ENCODE results near the gene MED12. TPM values are rescaled to one million over a fixed set of nuclear protein-coding genes. Genes with fewer than 3 reads are reported as not detected.

Gene MED12
- total and polyA plus RNA-seq, 10 of the 15 experiments (the other 5 are each of a cell fraction or from before 2014, with no cell fraction given), result 0.68 to 28.5 (median 13.7) TPM

- H3K79me2 ChIP-seq (ENCODE audit: control insufficient read depth, insufficient read depth, low read length), result no peaks in the 10 kb centered on the region
- no peak within 1 kb of the TSS for H3K4me3 ChIP-seq
- no peaks in the 10 kb centered on the region; the same call in 1 of the 2 replicates for H3K4me1 ChIP-seq (ENCODE audit: control insufficient read depth, insufficient read depth, low read length)
- no peaks in the 10 kb centered on the region for H4K20me1 ChIP-seq (ENCODE audit: control insufficient read depth, insufficient read depth)
- no peaks in the 10 kb centered on the region; a peak in 1 of 4 replicates for H3K36me3 ChIP-seq (ENCODE audit: control insufficient read depth in 2 of 2, insufficient read depth in 2 of 2, low read length in 1 of 2)
- ATAC-seq, result no peak
- 73% methylated on average over 20 of the region's 28 CpGs for WGBS (ENCODE audit: insufficient coverage, insufficient replicate concordance, low lambda C conversion rate, missing lambda C conversion rate)
- no peak within 1 kb of the TSS for H3K27ac ChIP-seq (ENCODE audit: control insufficient read depth, insufficient read depth)
- POLR2A ChIA-PET, result interaction anchor here (0.5 kb wide), 1 partner anchor 278 kb away, joined by 5 read pairs; no protein-coding TSS in a partner anchor
- no peak within 1 kb of the TSS for H3K9ac ChIP-seq (ENCODE audit: control insufficient read depth, insufficient read depth, low read length)
- SMC1A ChIA-PET (ENCODE audit: uncharacterized antibody, unreplicated experiment), result interaction anchor here (0.5 kb wide), 1 partner anchor 200 kb away, joined by 3 read pairs; no protein-coding TSS in a partner anchor
- DNase-seq (ENCODE audit: low read depth, low spot score), result no peak
- no peak for FAIRE-seq
- RAD21 ChIA-PET (ENCODE audit: unreplicated experiment), result interaction anchor here (1.4 kb wide), 1 partner anchor 45 kb away, joined by 3 read pairs; no protein-coding TSS in a partner anchor
- H3K4me2 ChIP-seq (ENCODE audit: control insufficient read depth, insufficient read depth), result no peak within 1 kb of the TSS
- no peaks in the 10 kb centered on the region for H3K9me3 ChIP-seq (replicated peaks; ENCODE audit: control insufficient read depth, insufficient read depth, low read length)
- in situ Hi-C loops (cut with MboI), result no loop called here
- CTCF ChIA-PET, result no interaction called here
- intact Hi-C loops (cut with micrococcal nuclease; ENCODE audit: unreplicated experiment), result no loop called here
- TF ChIP-seq PAX8 (IDR thresholded peaks at IDR 0.05) (no peak), ATF7 (IDR thresholded peaks at IDR 0.05; ENCODE audit: low read depth) (no peak), ZNF24 (IDR thresholded peaks at IDR 0.05) (no peak)
- H2AFZ ChIP-seq (ENCODE audit: control insufficient read depth, low read depth, low read length), result no peak within 1 kb of the TSS
- H3K27me3 ChIP-seq (replicated peaks in 1 of 2; ENCODE audit: control insufficient read depth in 2 of 2, insufficient read depth in 2 of 2, low read length in 1 of 2), result no peaks in the 10 kb centered on the region
- BruUV-seq (replicated peaks), result no TSS peak
These were observed 26.3 kb downstream of the MED12 start, which contains the start of gene NLGN3 for GRCh38 chrX:71144651-71145050. Gene NLGN3 (plus strand): TSS chrX:71144841. CDS start chrX:71147750, 2,909 bp downstream.

DNA sequence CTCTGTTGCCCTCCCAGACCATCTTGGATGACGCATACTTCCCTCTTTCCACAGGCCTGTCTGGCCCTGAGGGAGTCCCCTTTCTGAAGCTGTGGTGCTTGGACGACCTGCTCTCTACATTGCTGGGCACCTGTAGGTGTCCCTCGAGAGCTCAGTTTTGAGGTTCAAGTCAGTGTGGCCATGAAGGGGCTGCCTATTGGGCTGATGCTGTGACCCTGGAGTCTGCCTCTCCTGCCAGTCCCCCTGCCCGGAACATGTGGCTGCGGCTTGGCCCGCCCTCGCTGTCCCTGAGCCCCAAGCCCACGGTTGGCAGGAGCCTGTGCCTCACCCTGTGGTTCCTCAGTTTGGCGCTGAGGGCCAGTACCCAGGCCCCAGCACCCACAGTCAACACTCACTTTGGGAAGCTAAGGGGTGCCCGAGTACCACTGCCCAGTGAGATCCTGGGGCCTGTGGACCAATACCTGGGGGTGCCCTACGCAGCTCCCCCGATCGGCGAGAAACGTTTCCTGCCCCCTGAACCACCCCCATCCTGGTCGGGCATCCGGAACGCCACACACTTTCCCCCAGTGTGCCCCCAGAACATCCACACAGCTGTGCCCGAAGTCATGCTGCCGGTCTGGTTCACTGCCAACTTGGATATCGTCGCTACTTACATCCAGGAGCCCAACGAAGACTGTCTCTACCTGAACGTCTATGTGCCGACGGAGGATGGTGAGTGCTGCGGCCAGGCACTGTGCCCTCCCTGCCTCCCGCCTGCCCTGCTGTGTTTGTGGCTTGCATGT, 29.3 kb downstream of the MED12 start:
- intact Hi-C loops (cut with micrococcal nuclease; ENCODE audit: unreplicated experiment), result no loop called here
- ATAC-seq, result no peak
- Histone ChIP-seq H4K20me1 (ENCODE audit: control insufficient read depth, insufficient read depth) (no peaks in the 10 kb centered on the region), H2AFZ (ENCODE audit: control insufficient read depth, low read depth, low read length) (no peak overlapping the region), H3K27ac (ENCODE audit: control insufficient read depth, insufficient read depth) (no peak overlapping the region), H3K36me3 (ENCODE audit: control insufficient read depth in 2 of 2, insufficient read depth in 2 of 2, low read length in 1 of 2) (no peaks in the 10 kb centered on the region), H3K27me3 (replicated peaks in 1 of 2; ENCODE audit: control insufficient read depth in 2 of 2, insufficient read depth in 2 of 2, low read length in 1 of 2) (no peaks in the 10 kb centered on the region), H3K4me1 (ENCODE audit: control insufficient read depth, insufficient read depth, low read length) (no peaks in the 10 kb centered on the region; the same call in 1 of the 2 replicates), H3K4me2 (ENCODE audit: control insufficient read depth, insufficient read depth) (no peak overlapping the region), H3K79me2 (ENCODE audit: control insufficient read depth, insufficient read depth, low read length) (no peaks in the 10 kb centered on the region), H3K9ac (ENCODE audit: control insufficient read depth, insufficient read depth, low read length) (no peak overlapping the region), H3K9me3 (replicated peaks; ENCODE audit: control insufficient read depth, insufficient read depth, low read length) (no peaks in the 10 kb centered on the region), H3K4me3 (no peak overlapping the region)
- WGBS (ENCODE audit: insufficient coverage, insufficient replicate concordance, low lambda C conversion rate, missing lambda C conversion rate), result 66% methylated on average over 22 of the region's 28 CpGs
- TF ChIP-seq POLR2A (IDR thresholded peaks at IDR 0.05; ENCODE audit: low read depth, low read length) (0 out of 2 replicates have a peak, but pooled peaks have one; percentile 36), SMC3 (IDR thresholded peaks at IDR 0.05; ENCODE audit: borderline replicate concordance, low read length) (no peak)
- ChIA-PET SMC1A (ENCODE audit: uncharacterized antibody, unreplicated experiment) (no interaction called here), RAD21 (ENCODE audit: unreplicated experiment) (no interaction called here), POLR2A (interaction anchor here (0.6 kb wide), 1 partner anchor 13 kb away, joined by 4 read pairs; no protein-coding TSS in a partner anchor), CTCF (no interaction called here)
- no peak for FAIRE-seq
- no TSS peak for BruUV-seq (replicated peaks)
- in situ Hi-C loops (cut with MboI), result no loop called here
- no peak for DNase-seq (ENCODE audit: low read depth, low spot score)
